ENCODE data around the gene ANKRD28.

- TF ChIP-seq CTCF (conservative IDR thresholded peaks at IDR 0.05; ENCODE audit: low read depth in 2 of 2) (no peak), ZNF331 (CRISPR knock-in tag; IDR thresholded peaks at IDR 0.05; ENCODE audit: low read depth) (no peak), JUNB (IDR thresholded peaks at IDR 0.05; ENCODE audit: unreplicated experiment) (no peak), EZH2 (IDR thresholded peaks at IDR 0.05; ENCODE audit: low read depth, unreplicated experiment) (no peak), EZH2phosphoT487 (IDR thresholded peaks at IDR 0.05; ENCODE audit: unreplicated experiment) (no peak), ZNF114 (CRISPR knock-in tag; IDR thresholded peaks at IDR 0.05) (no peak), NANOG (IDR thresholded peaks at IDR 0.05; ENCODE audit: borderline replicate concordance) (no peak), POLR2AphosphoS5 (IDR thresholded peaks at IDR 0.05; ENCODE audit: low read depth) (no peak), STAT1 (IDR thresholded peaks at IDR 0.05; ENCODE audit: unreplicated experiment) (no peak), CREB1 (CRISPR knock-in tag; IDR thresholded peaks at IDR 0.05; ENCODE audit: low read depth) (no peak), ETS1 (IDR thresholded peaks at IDR 0.05) (no peak), ZNF462 (CRISPR knock-in tag; IDR thresholded peaks at IDR 0.05) (no peak)
- TF ChIP-seq, protein P1, sequence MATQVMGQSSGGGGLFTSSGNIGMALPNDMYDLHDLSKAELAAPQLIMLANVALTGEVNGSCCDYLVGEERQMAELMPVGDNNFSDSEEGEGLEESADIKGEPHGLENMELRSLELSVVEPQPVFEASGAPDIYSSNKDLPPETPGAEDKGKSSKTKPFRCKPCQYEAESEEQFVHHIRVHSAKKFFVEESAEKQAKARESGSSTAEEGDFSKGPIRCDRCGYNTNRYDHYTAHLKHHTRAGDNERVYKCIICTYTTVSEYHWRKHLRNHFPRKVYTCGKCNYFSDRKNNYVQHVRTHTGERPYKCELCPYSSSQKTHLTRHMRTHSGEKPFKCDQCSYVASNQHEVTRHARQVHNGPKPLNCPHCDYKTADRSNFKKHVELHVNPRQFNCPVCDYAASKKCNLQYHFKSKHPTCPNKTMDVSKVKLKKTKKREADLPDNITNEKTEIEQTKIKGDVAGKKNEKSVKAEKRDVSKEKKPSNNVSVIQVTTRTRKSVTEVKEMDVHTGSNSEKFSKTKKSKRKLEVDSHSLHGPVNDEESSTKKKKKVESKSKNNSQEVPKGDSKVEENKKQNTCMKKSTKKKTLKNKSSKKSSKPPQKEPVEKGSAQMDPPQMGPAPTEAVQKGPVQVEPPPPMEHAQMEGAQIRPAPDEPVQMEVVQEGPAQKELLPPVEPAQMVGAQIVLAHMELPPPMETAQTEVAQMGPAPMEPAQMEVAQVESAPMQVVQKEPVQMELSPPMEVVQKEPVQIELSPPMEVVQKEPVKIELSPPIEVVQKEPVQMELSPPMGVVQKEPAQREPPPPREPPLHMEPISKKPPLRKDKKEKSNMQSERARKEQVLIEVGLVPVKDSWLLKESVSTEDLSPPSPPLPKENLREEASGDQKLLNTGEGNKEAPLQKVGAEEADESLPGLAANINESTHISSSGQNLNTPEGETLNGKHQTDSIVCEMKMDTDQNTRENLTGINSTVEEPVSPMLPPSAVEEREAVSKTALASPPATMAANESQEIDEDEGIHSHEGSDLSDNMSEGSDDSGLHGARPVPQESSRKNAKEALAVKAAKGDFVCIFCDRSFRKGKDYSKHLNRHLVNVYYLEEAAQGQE (IDR thresholded peaks at IDR 0.05; ENCODE audit: unreplicated experiment), result no peak
Measured at GRCh38 chr3:15791525-15791924, 6.3 kb downstream of the ANKRD28 start.
